GM10266 (cell line): ENCODE results near the gene TIMELESS.

Experiments used
- DNase-seq: peaks from one replicate; pipeline ENCODE4 v3.0.0; 2012; ENCODE audit errors: extremely low spot score
- CTCF ChIP-seq: IDR thresholded peaks from 2 replicates; pipeline ENCODE4 v1.5.1; 2012; ENCODE audit warnings: mild to moderate bottlenecking, low read depth; ENCODE audit not compliant: control insufficient read depth, insufficient read depth; ENCODE audit errors: missing control alignments

The TIMELESS gene

GRCh38 chr12:56487448-56488040 lies 38.3 kb upstream of the TIMELESS start:
- no peak for TF ChIP-seq CTCF
- DNase-seq, result peak; percentile 38

GRCh38 chr12:56486694-56487093 lies 37.5 kb upstream of the TIMELESS start:
- DNase-seq, result no peak
- TF ChIP-seq CTCF, result no peak

GRCh38 chr12:56484566-56484965 lies 35.3 kb upstream of the TIMELESS start:
- no peak for DNase-seq
- TF ChIP-seq CTCF, result no peak

GRCh38 chr12:56479625-56480024 lies 30.4 kb upstream of the TIMELESS start:
- no peak for DNase-seq
- TF ChIP-seq CTCF, result no peak

- no peak for TF ChIP-seq CTCF
- DNase-seq, result no peak
Measured at GRCh38 chr12:56477521-56478225, 28.4 kb upstream of the TIMELESS start.

- no peak for DNase-seq
- no peak for TF ChIP-seq CTCF
Measured at GRCh38 chr12:56476972-56477432, 27.8 kb upstream of the TIMELESS start.

- TF ChIP-seq CTCF, result no peak
- DNase-seq, result no peak
Measured at GRCh38 chr12:56476143-56476542, 26.9 kb upstream of the TIMELESS start.
